Skeletal muscle cell (primary cell): ENCODE measurements around the gene CHAF1A.

Experiments
- DNase-seq: peaks from one replicate; pipeline ENCODE4 v3.0.0-alpha.2; 2010; ENCODE audit warnings: low read depth
- H3K4me3 ChIP-seq: 2 replicates; pipeline ENCODE4 v1.5.1; 2011; ENCODE audit warnings: low read depth, mild to moderate bottlenecking, control low read depth, low read length, moderate library complexity

CHAF1A gene

GRCh38 chr19:4399812-4400134 is 2.7 kb upstream of the CHAF1A start:
- no peak for DNase-seq
- peak overlapping the region; percentile 97 for H3K4me3 ChIP-seq

DNA sequence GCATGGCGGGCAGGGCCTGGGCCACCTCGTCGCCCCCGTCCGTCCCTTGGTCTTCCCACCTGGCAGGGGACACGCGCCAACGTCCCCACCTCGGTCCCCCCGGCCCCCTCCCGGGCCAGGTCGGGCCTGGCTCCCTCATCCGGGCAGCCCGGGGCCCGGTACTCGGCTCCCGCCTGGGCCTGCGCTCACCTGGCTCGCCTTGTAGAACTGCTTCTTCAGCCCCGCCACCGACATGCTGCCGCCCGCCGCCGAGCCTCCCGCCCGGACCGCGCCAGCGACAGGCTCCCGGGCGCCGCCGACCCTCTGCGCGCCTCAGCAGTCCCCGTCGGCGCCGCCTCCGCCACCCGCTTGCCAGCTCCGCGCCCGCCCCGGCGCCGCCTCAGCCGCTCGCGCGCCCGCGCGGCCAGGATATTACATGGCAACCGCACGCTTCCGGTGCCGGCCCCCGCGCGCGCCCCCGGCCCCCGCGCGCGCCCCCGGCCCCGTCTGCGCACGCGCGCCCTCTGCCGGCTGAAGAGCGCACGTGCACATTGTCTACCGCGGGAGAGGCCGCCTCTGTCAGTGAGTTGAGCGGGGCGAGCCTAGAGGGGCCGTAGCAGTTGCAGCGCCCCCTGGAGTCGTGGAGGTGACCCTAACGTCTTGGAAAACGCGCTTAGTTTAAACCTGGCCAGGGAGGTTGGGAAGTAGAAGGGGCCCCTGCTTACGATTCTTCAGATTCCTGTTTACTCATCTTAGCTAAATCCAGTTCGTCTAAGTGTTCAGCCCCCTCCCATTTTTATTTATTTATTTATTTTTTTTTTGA is 2.1 kb upstream of the CHAF1A start, which contains the start of gene SH3GL1:
SH3GL1 (minus strand) TSS at position 413 of the 802 bp plus-strand sequence; CDS start at position 234, 179 bp downstream.
- peak within 1 kb of the TSS; percentile 97 for H3K4me3 ChIP-seq
- DNase-seq: peak; percentile 44

GRCh38 chr19:4401769-4402170 is 670 bp upstream of the CHAF1A start:
- peak overlapping the region; percentile 47 for H3K4me3 ChIP-seq

GRCh38 chr19:4403005-4403761 is 743 bp downstream of the CHAF1A start:
- no peak for DNase-seq
- H3K4me3 ChIP-seq: peak overlapping the region; percentile 90

More at GRCh38 chr19:4401769-4402170, 670 bp upstream of the CHAF1A start:
- DNase-seq: no peak

GRCh38 chr19:4405977-4406376 is 3.5 kb downstream of the CHAF1A start:
- no peak for DNase-seq
- H3K4me3 ChIP-seq: no peak overlapping the region

- DNase-seq: no peak
- no peak overlapping the region for H3K4me3 ChIP-seq
Observed at GRCh38 chr19:4406626-4407025, 4.2 kb downstream of the CHAF1A start.

DNA sequence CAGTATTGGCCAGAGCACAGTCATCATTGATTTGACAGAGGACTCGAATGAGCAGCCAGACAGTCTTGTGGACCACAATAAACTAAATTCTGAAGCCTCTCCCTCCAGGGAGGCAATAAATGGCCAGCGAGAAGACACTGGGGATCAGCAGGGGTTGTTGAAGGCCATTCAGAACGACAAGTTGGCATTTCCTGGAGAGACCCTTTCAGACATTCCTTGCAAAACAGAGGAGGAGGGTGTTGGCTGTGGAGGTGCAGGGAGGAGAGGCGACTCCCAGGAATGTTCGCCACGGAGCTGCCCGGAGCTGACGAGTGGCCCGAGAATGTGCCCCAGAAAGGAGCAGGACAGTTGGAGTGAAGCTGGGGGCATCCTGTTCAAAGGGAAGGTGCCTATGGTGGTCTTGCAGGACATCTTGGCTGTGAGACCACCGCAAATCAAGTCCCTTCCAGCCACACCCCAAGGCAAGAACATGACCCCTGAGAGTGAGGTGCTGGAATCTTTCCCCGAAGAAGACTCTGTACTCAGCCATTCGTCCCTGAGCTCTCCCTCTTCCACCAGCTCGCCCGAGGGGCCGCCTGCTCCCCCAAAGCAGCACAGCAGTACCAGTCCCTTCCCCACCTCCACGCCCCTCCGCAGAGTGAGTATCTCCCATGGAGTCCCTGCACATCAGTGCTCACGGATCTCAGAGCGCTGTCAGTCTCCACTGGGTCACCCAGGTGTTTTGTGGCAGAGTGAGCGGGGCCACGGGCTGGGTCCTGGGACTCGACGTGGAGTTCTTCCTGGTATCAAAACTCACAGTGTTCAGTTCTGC is 6.9 kb downstream of the CHAF1A start:
- DNase-seq: no peak
- no peak overlapping the region for H3K4me3 ChIP-seq

DNA sequence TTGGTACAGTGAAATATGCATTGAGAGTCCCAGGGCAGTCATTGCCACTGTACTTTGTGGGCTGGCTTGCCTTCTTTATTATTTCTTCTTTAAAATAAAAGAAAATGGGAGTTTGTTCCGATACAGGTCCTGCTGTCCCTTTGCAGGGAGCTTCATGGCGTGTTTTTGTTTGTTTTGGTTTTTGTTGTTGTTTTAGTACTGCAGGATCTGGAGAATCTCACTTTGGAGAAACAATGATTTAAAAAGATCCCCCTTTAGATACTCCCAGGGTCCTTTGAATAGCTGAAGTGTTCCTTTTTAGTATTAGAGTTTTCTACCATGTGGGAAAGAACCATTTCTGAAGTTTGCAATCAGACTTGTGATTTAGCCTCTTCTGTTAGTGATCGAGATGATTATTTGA is 11.1 kb downstream of the CHAF1A start:
- H3K4me3 ChIP-seq: no peak overlapping the region

DNA sequence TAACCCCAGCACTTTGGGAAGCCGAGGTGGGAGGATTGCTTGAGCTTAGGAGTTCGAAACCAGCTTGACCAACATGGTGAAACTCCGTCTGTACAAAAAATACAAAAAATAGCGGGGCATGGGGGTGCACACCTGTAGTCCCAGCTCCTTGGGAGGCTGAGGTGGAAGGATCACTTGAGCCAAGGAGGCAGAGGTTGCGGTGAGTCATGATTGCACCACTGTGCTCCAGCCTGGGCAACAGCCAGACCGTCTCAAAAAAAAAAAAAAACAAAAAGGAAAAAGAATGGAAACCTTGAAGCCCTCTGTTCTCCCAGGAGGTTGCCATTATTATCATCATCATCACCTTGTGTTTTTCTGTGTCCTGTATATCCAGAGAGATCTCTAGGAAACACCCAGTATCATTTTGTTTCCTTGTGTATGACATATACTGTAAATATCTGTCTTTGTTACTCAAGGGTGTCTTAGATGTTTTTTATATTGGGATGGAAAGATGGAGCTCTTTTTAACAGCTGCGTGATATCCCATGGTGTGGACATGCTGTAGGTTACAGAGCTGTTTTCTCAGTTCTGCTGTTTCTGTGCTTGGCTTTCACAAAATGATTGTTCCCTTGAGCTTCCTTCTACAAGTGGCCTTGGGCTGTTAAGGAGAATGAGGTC is 11.8 kb downstream of the CHAF1A start:
- no peak overlapping the region for H3K4me3 ChIP-seq
- DNase-seq: no peak

More for the DNA sequence above, 11.1 kb downstream of the CHAF1A start:
- no peak for DNase-seq

DNA sequence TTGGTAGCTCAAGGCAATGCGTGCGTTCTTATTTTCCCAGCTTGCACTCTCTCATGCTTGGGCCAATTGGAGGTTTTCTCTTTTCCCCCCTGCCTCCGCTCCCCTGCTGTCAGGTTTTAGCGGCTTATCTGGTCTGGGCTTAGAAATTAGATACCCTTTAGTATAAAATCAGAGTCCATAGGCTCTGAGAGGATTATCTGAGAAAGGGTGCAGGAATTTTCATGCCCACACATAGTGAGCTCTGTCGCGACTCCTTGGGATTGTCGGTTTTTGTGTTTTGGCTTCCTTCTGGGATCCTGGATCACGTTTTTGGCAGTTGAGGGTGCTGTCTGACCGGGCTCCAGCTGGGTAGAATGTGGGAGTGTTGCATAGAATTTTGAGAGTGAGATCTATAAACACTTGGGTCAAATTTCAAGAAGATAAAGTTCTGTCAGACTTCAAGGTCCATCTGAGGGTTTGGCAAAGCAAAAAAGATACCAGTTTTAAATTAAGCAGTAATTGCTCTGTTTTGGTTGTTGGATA is 12.4 kb downstream of the CHAF1A start:
- no peak overlapping the region for H3K4me3 ChIP-seq
- DNase-seq: no peak

- DNase-seq: no peak
- H3K4me3 ChIP-seq: no peak overlapping the region
Observed at GRCh38 chr19:4415352-4415751, 12.9 kb downstream of the CHAF1A start.

DNA sequence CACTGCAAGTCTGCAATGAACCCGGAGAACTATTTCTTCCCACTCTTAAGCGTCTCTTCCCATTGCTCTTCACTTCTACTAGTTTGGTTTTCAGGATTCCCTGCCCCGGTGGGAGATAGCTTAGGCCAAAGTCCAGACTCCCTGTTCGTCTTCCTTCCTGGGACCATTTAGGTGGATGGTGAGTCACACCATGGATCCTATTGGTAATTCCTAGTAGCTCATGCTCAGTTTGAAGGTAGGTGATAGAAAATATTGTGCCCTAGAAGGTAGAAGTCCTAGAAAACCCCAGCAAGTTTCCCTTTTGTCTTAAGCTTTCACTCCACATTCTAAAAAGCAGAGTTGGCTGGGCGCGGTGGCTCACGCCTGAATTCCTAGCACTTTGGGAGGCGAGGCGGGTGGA is 13.8 kb downstream of the CHAF1A start:
- H3K4me3 ChIP-seq: no peak overlapping the region
- no peak for DNase-seq

DNA sequence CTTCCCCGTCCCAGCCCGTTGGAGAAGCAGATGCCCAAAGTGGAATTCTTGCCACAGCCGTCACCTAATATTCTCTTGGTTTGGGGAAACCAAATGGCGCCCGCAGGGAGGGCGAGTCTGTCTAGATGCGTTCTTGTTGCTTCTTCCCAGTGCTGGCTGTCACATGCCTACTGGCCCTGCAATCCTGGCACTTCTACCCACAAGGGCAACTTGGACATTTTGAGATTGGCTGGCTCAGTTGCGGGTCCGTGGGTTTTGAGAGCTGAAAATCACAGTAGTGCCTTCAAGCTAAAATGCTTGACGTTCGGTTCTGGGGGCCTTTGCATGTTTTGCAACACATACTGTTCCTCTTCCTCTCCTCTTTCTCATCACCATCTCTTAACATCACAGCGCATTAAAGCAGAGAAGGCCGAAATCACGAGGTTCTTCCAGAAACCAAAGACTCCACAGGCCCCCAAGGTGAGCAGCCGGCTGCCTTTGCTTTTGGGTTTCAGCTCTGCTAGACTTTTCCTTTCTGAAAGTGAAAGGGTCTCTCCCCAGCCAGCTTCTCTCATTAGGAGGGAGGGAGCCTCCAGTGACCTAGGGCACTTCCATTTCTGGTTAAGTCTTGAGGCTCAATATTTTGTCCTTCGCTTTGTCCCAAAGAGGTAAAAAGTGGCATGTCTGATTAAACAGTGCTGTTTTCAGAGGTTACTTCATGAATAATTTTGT is 21.1 kb downstream of the CHAF1A start:
- DNase-seq: no peak

GRCh38 chr19:4425537-4425936 is 23.1 kb downstream of the CHAF1A start:
- DNase-seq: peak; percentile 77
- H3K4me3 ChIP-seq: no peak overlapping the region

More for the DNA sequence above, 21.1 kb downstream of the CHAF1A start:
- H3K4me3 ChIP-seq: no peak overlapping the region

DNA sequence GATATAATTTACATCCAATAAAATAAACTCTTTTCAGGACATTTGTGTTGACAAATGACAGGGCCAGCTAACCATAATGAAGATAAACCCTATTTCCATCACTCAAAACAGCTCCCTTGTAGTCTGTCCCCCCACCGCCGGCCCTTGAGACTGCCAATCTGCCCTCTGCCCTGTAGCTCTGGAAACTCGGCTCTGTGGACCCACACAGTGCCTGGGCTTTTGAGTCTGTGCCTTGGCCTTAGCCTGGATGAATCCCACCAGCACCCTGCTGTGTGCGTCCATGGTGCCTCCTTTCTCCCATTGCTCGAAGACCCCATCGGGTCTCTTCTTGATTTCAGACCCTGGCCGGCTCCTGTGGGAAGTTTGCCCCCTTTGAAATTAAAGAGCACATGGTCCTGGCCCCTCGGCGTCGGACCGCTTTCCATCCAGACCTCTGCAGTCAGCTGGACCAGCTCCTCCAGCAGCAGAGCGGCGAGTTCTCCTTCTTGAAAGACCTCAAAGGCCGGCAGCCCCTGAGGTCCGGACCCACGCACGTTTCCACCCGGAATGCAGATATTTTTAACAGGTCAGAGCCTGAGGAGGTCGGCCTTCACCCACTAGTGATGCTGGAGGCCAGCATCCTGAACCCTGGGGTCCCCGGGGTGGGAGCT is 26.0 kb downstream of the CHAF1A start:
- DNase-seq: no peak
- H3K4me3 ChIP-seq: no peak overlapping the region

DNA sequence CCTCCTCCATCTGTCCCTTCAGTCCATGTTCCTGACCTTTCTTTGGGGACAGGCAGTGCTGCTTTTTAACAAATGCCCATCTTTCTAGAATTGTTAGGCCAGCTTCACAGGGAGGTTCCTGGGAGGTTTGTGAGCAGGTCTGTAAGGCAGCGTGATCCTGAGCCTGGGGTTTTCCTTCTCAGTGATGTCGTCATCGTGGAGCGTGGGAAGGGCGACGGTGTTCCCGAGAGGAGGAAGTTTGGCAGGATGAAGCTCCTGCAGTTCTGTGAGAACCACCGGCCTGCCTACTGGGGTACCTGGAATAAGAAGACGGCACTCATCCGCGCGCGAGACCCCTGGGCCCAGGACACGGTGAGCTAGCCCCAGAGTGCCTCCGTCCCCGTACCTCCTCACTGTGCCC is 26.8 kb downstream of the CHAF1A start:
- DNase-seq: peak; percentile 35
- H3K4me3 ChIP-seq: no peak overlapping the region

- no peak for DNase-seq
- H3K4me3 ChIP-seq: no peak overlapping the region
Observed at GRCh38 chr19:4429771-4430171, 27.3 kb downstream of the CHAF1A start.

- H3K4me3 ChIP-seq: no peak overlapping the region
- DNase-seq: no peak
Observed at GRCh38 chr19:4430760-4431159, 28.3 kb downstream of the CHAF1A start.
